H1 (cell line): ENCODE results near the gene GALP. TPM values are rescaled to one million over a fixed set of nuclear protein-coding genes. Genes with fewer than 3 reads are reported as not detected.

Experiments used
- CTCF ChIA-PET: fragments of 300-600 bp; sonication (Branson Sonifier 250); formaldehyde crosslinking; loops from one replicate; lab custom pipeline; 2021; ENCODE audit not compliant: partially characterized antibody; lab: Charles Lee
- POLR2A ChIA-PET: fragments of 300-600 bp; sonication (Branson Sonifier 250); formaldehyde crosslinking; loops from one replicate; lab custom pipeline; 2021; ENCODE audit warnings: inconsistent platforms; ENCODE audit not compliant: partially characterized antibody; lab: Charles Lee
- DNase-seq, 2 experiments: peaks; one replicate each; pipeline versions ENCODE4 v3.0.0 to v3.0.0-alpha.2; 2010 to 2022; ENCODE audit warnings: low spot score in 2 of 2, low read depth in 1 of 2, mixed read lengths in 1 of 2
- FAIRE-seq: peaks from 2 replicates; lab custom pipeline; 2011; peaks lifted over from hg19 to GRCh38; lab: Jason Lieb, UNC
- H2AFZ ChIP-seq: 2 replicates; pipeline ENCODE4 v1.8.1; 2012; ENCODE audit warnings: low read length, inconsistent platforms
- H2AK5ac ChIP-seq: 2 replicates; pipeline ENCODE4 v1.6.1; 2013; ENCODE audit warnings: low read depth, low read length
- H2BK120ac ChIP-seq: replicated peaks from 2 replicates; pipeline ENCODE3; 2013; ENCODE audit warnings: low read depth, low read length, inconsistent platforms
- H2BK12ac ChIP-seq: 2 replicates; pipeline ENCODE4 v1.6.1; 2013; ENCODE audit warnings: low read depth, low read length
- H2BK15ac ChIP-seq: 2 replicates; pipeline ENCODE4 v1.6.1; 2013; ENCODE audit warnings: low read length
- H2BK20ac ChIP-seq: 2 replicates; pipeline ENCODE4 v1.6.1; 2013; ENCODE audit warnings: low read length
- H2BK5ac ChIP-seq: 2 replicates; pipeline ENCODE4 v1.6.1; 2013; ENCODE audit warnings: low read depth, low read length
- H3K14ac ChIP-seq: 2 replicates; pipeline ENCODE4 v1.6.1; 2013; ENCODE audit warnings: inconsistent platforms; ENCODE audit not compliant: insufficient read length
- H3K18ac ChIP-seq: 2 replicates; pipeline ENCODE4 v1.6.1; 2013; ENCODE audit warnings: low read length; ENCODE audit errors: extremely low read depth
- H3K23ac ChIP-seq: 2 replicates; pipeline ENCODE4 v1.6.1; 2013; ENCODE audit warnings: inconsistent platforms; ENCODE audit not compliant: insufficient read length
- H3K23me2 ChIP-seq: 2 replicates; pipeline ENCODE4 v1.6.1; 2013; ENCODE audit warnings: low read depth, low read length
- H3K27ac ChIP-seq: 2 replicates; pipeline ENCODE4 v1.6.1; 2011; ENCODE audit warnings: low read depth, low read length, inconsistent platforms
- H3K27me3 ChIP-seq, 4 experiments: replicated peaks in 1 of 4; 1 replicate in 1 of 4; 2 replicates in 3 of 4; pipeline versions ENCODE4 v1.6.1 to v1.8.1; 2011 to 2013; ENCODE audit warnings: low read length in 3 of 4, mild to moderate bottlenecking in 3 of 4, inconsistent platforms in 2 of 4, mixed read lengths in 2 of 4, moderate library complexity in 1 of 4; ENCODE audit not compliant: control insufficient read depth in 3 of 4, insufficient read depth in 3 of 4; ENCODE audit errors: extremely low read depth in 1 of 4
- H3K36me3 ChIP-seq, 4 experiments: 2 replicates each; pipeline versions ENCODE4 v1.6.1 to v1.8.1; 2011 to 2013; ENCODE audit warnings: mild to moderate bottlenecking in 4 of 4, low read length in 3 of 4, moderate library complexity in 2 of 4, control low read depth in 1 of 4, inconsistent platforms in 1 of 4; ENCODE audit not compliant: insufficient read depth in 4 of 4, control insufficient read depth in 2 of 4
- H3K4ac ChIP-seq: replicated peaks from 2 replicates; pipeline ENCODE3; 2013; ENCODE audit warnings: low read length, low read depth, mixed read lengths, inconsistent platforms; ENCODE audit not compliant: insufficient read length
- H3K4me1 ChIP-seq, 4 experiments: replicated peaks in 1 of 4; 1 replicate in 1 of 4; 2 replicates in 3 of 4; pipeline versions ENCODE4 v1.6.1 to v1.8.1; 2011 to 2013; ENCODE audit warnings: low read length in 3 of 4, inconsistent platforms in 2 of 4, mixed read lengths in 1 of 4; ENCODE audit not compliant: insufficient read depth in 4 of 4, control insufficient read depth in 3 of 4
- H3K4me2 ChIP-seq, 2 experiments: 2 replicates each; pipeline versions ENCODE4 v1.6.1 to v1.8.1; 2011 to 2013; ENCODE audit warnings: low read depth in 2 of 2, low read length in 2 of 2, control low read depth in 1 of 2, inconsistent platforms in 1 of 2, mild to moderate bottlenecking in 1 of 2; ENCODE audit not compliant: insufficient read depth in 1 of 2
- H3K4me3 ChIP-seq, 4 experiments: fragments of 200-600, 300-600 bp in 1 of 4; sonication (generic), shearing (Covaris generic), sonication (Bioruptor Twin) in 1 of 4; 2 replicates each; pipeline versions ENCODE4 v1.5.1 to v1.8.1; 2011 to 2016; ENCODE audit warnings: low read length in 4 of 4, low read depth in 3 of 4, control low read depth in 2 of 4, inconsistent platforms in 2 of 4, mild to moderate bottlenecking in 2 of 4, mixed read lengths in 1 of 4, moderate library complexity in 1 of 4; ENCODE audit not compliant: insufficient read depth in 2 of 4; ENCODE audit errors: extremely low read depth in 1 of 4
- H3K56ac ChIP-seq: replicated peaks from 2 replicates; pipeline ENCODE3; 2013; ENCODE audit warnings: low read depth, mild to moderate bottlenecking, mixed read lengths, low read length, inconsistent platforms; ENCODE audit not compliant: insufficient read length
- H3K79me1 ChIP-seq: 2 replicates; pipeline ENCODE4 v1.6.1; 2013; ENCODE audit warnings: low read depth, low read length, control low read depth
- H3K79me2 ChIP-seq, 2 experiments: 2 replicates each; pipeline versions ENCODE4 v1.6.1 to v1.8.1; 2012 to 2013; ENCODE audit warnings: low read length in 2 of 2, mild to moderate bottlenecking in 2 of 2, inconsistent platforms in 1 of 2; ENCODE audit not compliant: insufficient read depth in 2 of 2, control insufficient read depth in 1 of 2
- H3K9ac ChIP-seq, 4 experiments: replicated peaks in 1 of 4; 1 replicate in 1 of 4; 2 replicates in 3 of 4; pipeline versions ENCODE4 v1.6.1 to v1.8.1; 2011 to 2013; ENCODE audit warnings: low read depth in 3 of 4, low read length in 3 of 4, control low read depth in 2 of 4, mild to moderate bottlenecking in 2 of 4, moderate library complexity in 2 of 4, inconsistent platforms in 1 of 4; ENCODE audit errors: extremely low read depth in 1 of 4
- H3K9me3 ChIP-seq, 2 experiments: 2 replicates each; pipeline versions ENCODE4 v1.6.1 to v1.8.1; 2012 to 2013; ENCODE audit warnings: mild to moderate bottlenecking in 2 of 2, moderate library complexity in 2 of 2, control low read depth in 1 of 2, inconsistent platforms in 1 of 2, low read depth in 1 of 2, low read length in 1 of 2, mixed read lengths in 1 of 2; ENCODE audit not compliant: insufficient read depth in 2 of 2
- H4K20me1 ChIP-seq, 2 experiments: replicated peaks in 1 of 2; 2 replicates each; pipeline versions ENCODE3 to v1.8.1; 2011 to 2013; ENCODE audit warnings: inconsistent platforms in 2 of 2, low read length in 2 of 2, mild to moderate bottlenecking in 1 of 2; ENCODE audit not compliant: insufficient read depth in 2 of 2, control insufficient read depth in 1 of 2
- H4K5ac ChIP-seq: 2 replicates; pipeline ENCODE4 v1.6.1; 2013; ENCODE audit warnings: low read length, low read depth, mixed read lengths, inconsistent platforms; ENCODE audit not compliant: insufficient read length
- H4K8ac ChIP-seq: 2 replicates; pipeline ENCODE4 v1.8.0; 2013; ENCODE audit warnings: mild to moderate bottlenecking, moderate library complexity, low read length, inconsistent platforms; ENCODE audit not compliant: insufficient read depth; ENCODE audit errors: extremely low read depth
- H4K91ac ChIP-seq: replicated peaks from 2 replicates; pipeline ENCODE3; 2013; ENCODE audit warnings: low read length, mixed read lengths, inconsistent platforms; ENCODE audit not compliant: insufficient read length
- EP300 ChIP-seq, 2 experiments: IDR thresholded peaks; 1 replicate in 1 of 2; 2 replicates in 1 of 2; pipeline ENCODE4 v1.6.1; 2011 to 2012; ENCODE audit warnings: low read depth in 2 of 2, low read length in 2 of 2, mild to moderate bottlenecking in 2 of 2, borderline replicate concordance in 1 of 2, inconsistent platforms in 1 of 2, moderate library complexity in 1 of 2
- WGBS, 2 experiments: shearing (Covaris generic) in 1 of 2; methylation state at CpG; one replicate each; pipeline versions ENCODE4 v1.1.6 to v1.1.7; 2013 to 2015; ENCODE audit warnings: low lambda C conversion rate in 2 of 2, mixed read lengths in 2 of 2, inconsistent platforms in 1 of 2, low coverage in 1 of 2, missing lambda C conversion rate in 1 of 2; ENCODE audit not compliant: insufficient replicate concordance in 2 of 2, insufficient coverage in 1 of 2, insufficient read length in 1 of 2; ENCODE audit errors: extremely low coverage in 1 of 2, missing lambda C conversion rate in 1 of 2; 5-methylcytosine and 5-hydroxymethylcytosine counted together
- polyA plus RNA-seq, 7 experiments: library from polyadenylated mRNA; depleted of rRNA in 3 of 7; stranded (reverse) in 5 of 7; unstranded in 2 of 7; fragments of >200 nt in 5 of 7; fragments of 200-250 nt in 2 of 7; gene quantifications; 1 replicate in 5 of 7; 2 replicates in 1 of 7; 4 replicates in 1 of 7; pipeline versions ENCODE4 v1.2.1 to v1.2.3, GENCODE V29; 2011 to 2013; ENCODE audit warnings: missing spikeins in 2 of 7, mixed read lengths in 2 of 7
- total RNA-seq: library from RNA; stranded (reverse); fragmentation: NEBNext Ultra II Directional; extraction: Animal tissue kit (Norgen Biotek cat#: 25700); gene quantifications from 2 replicates; pipeline ENCODE4 v1.2.1, GENCODE V29; 2021

GALP gene
- total and polyA plus RNA-seq, 2 of the 8 experiments (the other 6 are each of a cell fraction or from before 2014, with no cell fraction given) = 0.14 TPM; not detected in 1

GRCh38 chr19:56176881-56177280, 1.1 kb downstream of the GALP start:
- ChIA-PET POLR2A (no interaction called here), CTCF (interaction anchor here (1.0 to 13.8 kb wide), 7 partner anchors 11 to 96 kb away, joined by 3 to 137 read pairs (median 4); partner anchors contain the start of gene EDDM13)
- FAIRE-seq (no peak), DNase-seq (no peak)
- Histone ChIP-seq H2BK120ac (no peak overlapping the region), H4K8ac (no peak overlapping the region), H3K56ac (no peak overlapping the region), H4K5ac (no peak overlapping the region), H3K9me3 (no peaks in the 10 kb centered on the region), H3K23ac (no peak overlapping the region), H3K23me2 (no peaks in the 10 kb centered on the region), H3K14ac (no peak overlapping the region), H2BK20ac (no peak overlapping the region), H3K9ac (no peak overlapping the region), H3K4me1 (peaks cover 0 to 3% (median 0%) of the 10 kb centered on the region in 4 experiments; a peak in 1 of 7 replicates), H4K91ac (no peak overlapping the region), H3K4me2 (no peak overlapping the region), H4K20me1 (no peaks in the 10 kb centered on the region), H3K27me3 (no peaks in the 10 kb centered on the region; a peak in 1 of 7 replicates), H3K27ac (no peak overlapping the region), H2BK15ac (no peak overlapping the region), H3K4ac (no peak overlapping the region), H2AFZ (no peak overlapping the region), H3K18ac (no peak overlapping the region), H2AK5ac (no peak overlapping the region), H3K79me2 (no peaks in the 10 kb centered on the region), H3K36me3 (no peaks in the 10 kb centered on the region), H3K4me3 (no peak overlapping the region), H2BK5ac (no peak overlapping the region), H2BK12ac (no peak overlapping the region), H3K79me1 (no peaks in the 10 kb centered on the region)
- 87% methylated on average over 17 of the region's 18 CpGs; no CpG with 5 or more reads in 1 of the 2 experiments for WGBS, 2 experiments
- TF ChIP-seq EP300 (IDR thresholded peaks at IDR 0.05; ENCODE audit: borderline replicate concordance in 1 of 2, low read depth in 2 of 2, low read length in 2 of 2) = no peak
